Ovary (tissue), 3 donors: ENCODE measurements around the gene EPN3.

ENCODE experiments used
- CTCF ChIP-seq, 3 donors: fragments of 450-650 bp in 2 of 3; fragments of 200-600 bp in 1 of 3; IDR thresholded peaks; one replicate each; pipeline versions ENCODE4 v1.5.1 to v1.8.0; 2016 to 2022; ENCODE audit warnings: antibody characterized with exemption in 3 of 3, mild to moderate bottlenecking in 1 of 3
- EP300 ChIP-seq: sonication (generic); formaldehyde crosslinking; IDR thresholded peaks from one replicate; pipeline ENCODE4 v1.6.1; 2017; ENCODE audit warnings: antibody characterized with exemption
- donor health status: DM: no; HTN: no; CAD: no.

GRCh38 chr17:50523208-50523607, 9.3 kb upstream of the EPN3 start:
- TF ChIP-seq CTCF (IDR thresholded peaks at IDR 0.05) (no peak), EP300 (no peak)
